A673 (cell line): ENCODE data around the gene AMMECR1.

ENCODE experiments used
- EZH2 ChIP-seq: fragments of 200-600 bp; sonication (generic); IDR thresholded peaks from 2 replicates; pipeline ENCODE4 v1.6.1; 2017; ENCODE audit warnings: borderline replicate concordance, low read depth, mild to moderate bottlenecking, mixed read lengths, antibody characterized with exemption, low read length; ENCODE audit not compliant: poor library complexity, severe bottlenecking
- TF ChIP-seq, protein P1 (sequence below): fragments of 300-800, 200-600 bp; sonication (generic); conservative IDR thresholded peaks from 2 replicates; pipeline ENCODE4 v1.5.1; 2017; ENCODE audit warnings: low read depth, mild to moderate bottlenecking, antibody characterized with exemption, low read length, moderate library complexity, mixed read lengths

DNA sequence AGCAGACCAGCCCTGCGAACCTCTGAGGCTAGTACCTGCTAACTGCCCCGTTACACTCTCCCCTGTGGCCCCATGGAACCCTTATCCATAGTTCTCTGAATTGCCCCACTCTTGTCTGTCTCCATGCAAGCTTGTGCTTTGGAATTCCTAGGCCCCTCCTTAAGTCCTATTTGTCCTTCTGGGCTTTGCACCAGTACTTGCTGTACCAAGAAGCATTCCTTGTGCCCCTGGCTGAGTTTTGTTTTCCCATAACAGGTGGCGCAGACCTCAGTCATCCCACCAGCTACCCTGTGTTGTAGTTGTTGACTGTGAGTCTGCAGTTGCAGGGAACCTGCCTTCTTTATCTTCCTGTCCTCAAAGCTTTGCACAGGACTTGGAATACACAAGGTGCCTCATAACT is 147.9 kb downstream of the AMMECR1 start:
- TF ChIP-seq, protein P1, sequence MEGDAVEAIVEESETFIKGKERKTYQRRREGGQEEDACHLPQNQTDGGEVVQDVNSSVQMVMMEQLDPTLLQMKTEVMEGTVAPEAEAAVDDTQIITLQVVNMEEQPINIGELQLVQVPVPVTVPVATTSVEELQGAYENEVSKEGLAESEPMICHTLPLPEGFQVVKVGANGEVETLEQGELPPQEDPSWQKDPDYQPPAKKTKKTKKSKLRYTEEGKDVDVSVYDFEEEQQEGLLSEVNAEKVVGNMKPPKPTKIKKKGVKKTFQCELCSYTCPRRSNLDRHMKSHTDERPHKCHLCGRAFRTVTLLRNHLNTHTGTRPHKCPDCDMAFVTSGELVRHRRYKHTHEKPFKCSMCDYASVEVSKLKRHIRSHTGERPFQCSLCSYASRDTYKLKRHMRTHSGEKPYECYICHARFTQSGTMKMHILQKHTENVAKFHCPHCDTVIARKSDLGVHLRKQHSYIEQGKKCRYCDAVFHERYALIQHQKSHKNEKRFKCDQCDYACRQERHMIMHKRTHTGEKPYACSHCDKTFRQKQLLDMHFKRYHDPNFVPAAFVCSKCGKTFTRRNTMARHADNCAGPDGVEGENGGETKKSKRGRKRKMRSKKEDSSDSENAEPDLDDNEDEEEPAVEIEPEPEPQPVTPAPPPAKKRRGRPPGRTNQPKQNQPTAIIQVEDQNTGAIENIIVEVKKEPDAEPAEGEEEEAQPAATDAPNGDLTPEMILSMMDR, result no peak
- TF ChIP-seq EZH2, result no peak
